Measurements from ENCODE around the gene TLN1.

TLN1 gene

GRCh38 chr9:35683323-35683722 is 48.7 kb downstream of the TLN1 start:
- DNase-seq, result no peak

- DNase-seq, result no peak
Measured at GRCh38 chr9:35682520-35683315, 49.3 kb downstream of the TLN1 start.

DNA sequence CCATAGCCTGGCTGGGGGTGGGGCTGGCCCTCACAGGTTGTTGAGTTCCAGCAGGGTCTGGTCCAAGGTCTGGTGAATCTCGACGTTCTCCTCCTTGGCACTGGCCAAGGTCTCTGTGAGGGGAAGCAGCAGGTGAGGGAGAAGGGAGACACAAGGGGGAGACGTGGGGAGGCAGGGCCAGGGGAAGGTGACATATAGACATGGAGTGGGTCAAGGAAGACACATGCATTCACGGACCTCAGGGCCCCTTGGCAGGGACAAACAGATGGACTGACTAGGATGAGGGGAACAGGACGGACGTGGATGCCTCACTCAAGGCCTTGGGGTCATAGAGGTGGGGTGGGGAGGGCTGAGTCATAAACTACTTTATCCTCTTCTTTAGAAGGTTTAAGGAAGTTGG is 49.9 kb downstream of the TLN1 start:
- DNase-seq, result no peak

DNA sequence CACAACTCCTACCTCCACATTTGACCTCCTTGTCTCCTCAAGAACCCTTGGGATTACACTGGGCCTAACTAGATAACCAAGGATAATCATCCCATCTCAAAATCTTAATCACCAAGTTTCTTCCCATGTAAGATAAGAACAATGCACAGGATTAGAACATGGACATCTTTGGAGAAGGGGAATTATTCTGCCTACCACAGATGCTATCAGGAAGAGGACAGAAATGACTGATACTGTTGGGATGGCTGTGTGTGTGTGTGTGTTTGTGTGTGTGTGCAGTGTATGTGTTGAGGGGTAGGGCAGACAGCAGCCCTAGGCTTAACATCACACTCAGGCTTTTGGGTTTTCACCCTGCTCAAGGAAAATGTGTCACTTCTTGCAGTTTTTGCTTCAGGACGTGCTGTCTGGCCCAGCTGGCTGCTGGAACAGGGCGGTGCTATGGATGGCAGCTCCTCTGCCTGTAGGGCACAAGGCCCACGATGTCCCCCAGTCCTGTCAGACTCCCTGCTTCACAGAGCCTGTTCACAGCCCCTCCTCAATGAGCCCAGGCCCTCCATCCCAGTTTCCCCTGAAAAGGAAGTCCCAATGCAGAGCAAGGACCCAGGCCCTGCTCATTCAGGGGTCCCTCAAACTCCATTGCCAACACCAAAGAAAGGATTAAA is 50.5 kb downstream of the TLN1 start:
- DNase-seq, result no peak

DNA sequence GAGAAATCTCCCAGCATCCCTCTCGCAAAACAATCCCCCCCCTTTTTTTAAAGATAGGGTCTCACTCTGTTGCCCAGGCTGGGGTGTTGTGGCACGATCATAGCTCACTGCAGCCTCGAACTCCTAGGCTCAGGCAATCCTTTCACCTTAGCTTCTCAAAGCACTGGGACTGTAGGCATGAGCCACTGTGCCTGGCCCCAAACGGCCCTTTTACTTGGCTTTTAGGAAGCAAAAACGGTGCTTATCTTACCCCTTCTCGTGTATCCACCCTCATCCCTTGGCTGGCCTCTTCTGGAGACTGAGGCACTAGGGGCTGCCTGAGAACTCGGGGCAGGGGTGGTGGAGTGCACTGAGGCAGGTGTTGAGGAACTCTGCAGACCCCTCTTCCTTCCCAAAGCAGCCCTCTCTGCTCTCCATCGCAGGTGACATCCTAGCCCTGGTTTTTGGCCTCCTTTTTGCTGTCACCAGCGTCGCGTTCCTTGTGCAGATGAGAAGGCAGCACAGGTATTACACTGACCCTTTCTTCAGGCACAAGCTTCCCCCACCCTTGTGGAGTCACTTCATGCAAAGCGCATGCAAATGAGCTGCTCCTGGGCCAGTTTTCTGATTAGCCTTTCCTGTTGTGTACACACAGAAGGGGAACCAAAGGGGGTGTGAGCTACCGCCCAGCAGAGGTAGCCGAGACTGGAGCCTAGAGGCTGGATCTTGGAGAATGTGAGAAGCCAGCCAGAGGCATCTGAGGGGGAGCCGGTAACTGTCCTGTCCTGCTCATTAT is 51.5 kb downstream of the TLN1 start:
- DNase-seq, result no peak

DNA sequence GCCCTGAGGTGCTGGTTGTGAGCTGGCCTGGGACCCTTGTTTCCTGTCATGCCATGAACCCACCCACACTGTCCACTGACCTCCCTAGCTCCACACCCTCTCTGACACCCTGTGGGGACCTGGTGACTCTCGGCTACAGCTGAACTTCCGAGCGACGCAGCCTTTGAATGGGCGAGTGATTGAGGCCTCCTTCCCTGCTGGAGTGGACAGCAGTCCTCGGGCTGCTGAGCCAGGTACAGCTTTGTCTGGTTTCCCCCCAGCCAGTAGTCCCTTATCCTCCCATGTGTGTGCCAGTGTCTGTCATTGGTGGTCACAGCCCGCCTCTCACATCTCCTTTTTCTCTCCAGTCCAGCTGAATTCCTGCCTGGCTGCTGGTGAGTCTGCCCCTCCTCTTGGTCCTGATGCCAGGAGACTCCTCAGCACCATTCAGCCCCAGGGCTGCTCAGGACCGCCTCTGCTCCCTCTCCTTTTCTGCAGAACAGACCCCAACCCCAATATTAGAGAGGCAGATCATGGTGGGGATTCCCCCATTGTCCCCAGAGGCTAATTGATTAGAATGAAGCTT is 52.1 kb downstream of the TLN1 start:
- DNase-seq, result no peak

- no peak for DNase-seq
Measured at GRCh38 chr9:35679091-35679490, 52.9 kb downstream of the TLN1 start.

DNA sequence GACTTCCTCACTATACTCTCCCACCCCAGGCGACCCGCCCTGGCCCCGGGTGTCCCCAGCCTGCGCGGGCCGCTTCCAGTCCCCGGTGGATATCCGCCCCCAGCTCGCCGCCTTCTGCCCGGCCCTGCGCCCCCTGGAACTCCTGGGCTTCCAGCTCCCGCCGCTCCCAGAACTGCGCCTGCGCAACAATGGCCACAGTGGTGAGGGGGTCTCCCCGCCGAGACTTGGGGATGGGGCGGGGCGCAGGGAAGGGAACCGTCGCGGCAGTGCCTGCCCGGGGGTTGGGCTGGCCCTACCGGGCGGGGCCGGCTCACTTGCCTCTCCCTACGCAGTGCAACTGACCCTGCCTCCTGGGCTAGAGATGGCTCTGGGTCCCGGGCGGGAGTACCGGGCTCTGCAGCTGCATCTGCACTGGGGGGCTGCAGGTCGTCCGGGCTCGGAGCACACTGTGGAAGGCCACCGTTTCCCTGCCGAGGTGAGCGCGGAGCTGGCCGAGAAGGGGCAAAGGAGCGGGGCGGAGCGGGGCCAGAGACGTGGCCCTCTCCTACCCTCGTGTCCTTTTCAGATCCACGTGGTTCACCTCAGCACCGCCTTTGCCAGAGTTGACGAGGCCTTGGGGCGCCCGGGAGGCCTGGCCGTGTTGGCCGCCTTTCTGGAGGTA is 56.1 kb downstream of the TLN1 start:
- peak; percentile 52 for DNase-seq

DNA sequence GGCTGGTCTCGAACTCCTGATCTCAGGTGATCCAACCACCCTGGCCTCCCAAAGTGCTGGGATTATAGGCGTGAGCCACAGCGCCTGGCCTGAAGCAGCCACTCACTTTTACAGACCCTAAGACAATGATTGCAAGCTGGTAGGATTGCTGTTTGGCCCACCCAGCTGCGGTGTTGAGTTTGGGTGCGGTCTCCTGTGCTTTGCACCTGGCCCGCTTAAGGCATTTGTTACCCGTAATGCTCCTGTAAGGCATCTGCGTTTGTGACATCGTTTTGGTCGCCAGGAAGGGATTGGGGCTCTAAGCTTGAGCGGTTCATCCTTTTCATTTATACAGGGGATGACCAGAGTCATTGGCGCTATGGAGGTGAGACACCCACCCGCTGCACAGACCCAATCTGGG is 56.8 kb downstream of the TLN1 start:
- no peak for DNase-seq

- no peak for DNase-seq
Measured at GRCh38 chr9:35674025-35674361, 58.0 kb downstream of the TLN1 start.

DNA sequence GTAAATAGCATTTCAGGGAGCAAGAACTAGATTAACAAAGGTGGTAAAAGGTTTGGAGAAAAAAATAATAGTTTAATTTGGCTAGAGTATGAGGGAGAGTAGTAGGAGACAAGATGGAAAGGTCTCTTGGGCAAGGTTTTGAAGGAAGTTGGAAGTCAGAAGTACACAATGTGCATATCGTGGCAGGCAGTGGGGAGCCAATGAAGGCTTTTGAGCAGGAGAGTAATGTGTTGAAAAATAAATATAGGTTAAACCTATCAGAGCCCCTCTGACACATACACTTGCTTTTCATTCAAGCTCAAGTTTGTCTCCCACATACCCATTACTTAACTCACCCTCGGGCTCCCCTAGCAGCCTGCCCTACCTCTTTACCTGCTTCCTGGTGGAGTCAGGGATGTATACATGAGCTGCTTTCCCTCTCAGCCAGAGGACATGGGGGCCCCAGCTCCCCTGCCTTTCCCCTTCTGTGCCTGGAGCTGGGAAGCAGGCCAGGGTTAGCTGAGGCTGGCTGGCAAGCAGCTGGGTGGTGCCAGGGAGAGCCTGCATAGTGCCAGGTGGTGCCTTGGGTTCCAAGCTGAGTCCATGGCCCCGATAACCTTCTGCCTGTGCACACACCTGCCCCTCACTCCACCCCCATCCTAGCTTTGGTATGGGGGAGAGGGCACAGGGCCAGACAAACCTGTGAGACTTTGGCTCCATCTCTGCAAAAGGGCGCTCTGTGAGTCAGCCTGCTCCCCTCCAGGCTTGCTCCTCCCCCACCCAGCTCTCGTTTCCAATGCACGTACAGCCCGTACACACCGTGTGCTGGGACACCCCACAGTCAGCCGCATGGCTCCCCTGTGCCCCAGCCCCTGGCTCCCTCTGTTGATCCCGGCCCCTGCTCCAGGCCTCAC is 58.6 kb downstream of the TLN1 start, which contains the start of gene CA9:
Gene CA9 (plus strand): TSS at position 797 of the 893 bp plus-strand sequence. CDS start 32 bp downstream, at position 829.
- DNase-seq, result no peak

DNA sequence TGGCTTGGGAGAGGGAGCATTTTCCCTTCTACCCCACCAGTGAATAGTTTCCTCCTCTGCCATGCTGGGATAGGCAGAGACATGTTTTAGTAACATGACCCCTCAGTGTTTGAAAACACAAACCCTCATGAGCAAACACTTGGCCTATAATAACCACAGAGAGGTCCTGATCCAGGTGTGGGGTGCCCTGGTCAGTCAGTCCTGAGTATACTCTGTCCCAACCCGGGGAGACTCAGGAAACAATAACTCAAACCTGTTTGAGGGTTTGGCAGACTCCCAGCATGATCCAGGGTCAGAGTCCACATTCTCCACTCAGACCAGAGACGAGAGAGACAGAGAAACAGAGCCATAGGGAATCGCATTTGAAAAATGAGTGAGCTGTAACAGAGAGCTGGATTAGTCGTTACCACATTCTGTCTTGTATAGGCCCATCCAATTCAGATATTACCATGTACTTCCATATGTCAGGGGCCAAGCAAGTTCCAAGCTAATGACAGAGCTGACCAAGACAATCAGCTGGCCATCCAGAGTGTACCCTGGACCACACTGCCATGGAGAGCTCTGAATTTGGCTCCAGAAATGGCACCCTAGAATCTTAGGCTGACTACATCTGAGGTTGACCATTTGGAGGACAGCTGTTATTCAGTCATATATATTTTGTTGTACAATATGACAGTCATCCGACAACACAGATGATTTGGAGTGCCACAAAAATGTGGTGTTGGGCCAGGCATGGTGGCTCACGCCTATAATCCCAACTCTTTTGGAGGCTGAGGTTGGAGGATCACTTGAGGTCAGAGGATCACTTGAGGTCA is 62.5 kb downstream of the TLN1 start:
- DNase-seq, result no peak

GRCh38 chr9:35667939-35668338 is 64.1 kb downstream of the TLN1 start:
- DNase-seq, result no peak

DNA sequence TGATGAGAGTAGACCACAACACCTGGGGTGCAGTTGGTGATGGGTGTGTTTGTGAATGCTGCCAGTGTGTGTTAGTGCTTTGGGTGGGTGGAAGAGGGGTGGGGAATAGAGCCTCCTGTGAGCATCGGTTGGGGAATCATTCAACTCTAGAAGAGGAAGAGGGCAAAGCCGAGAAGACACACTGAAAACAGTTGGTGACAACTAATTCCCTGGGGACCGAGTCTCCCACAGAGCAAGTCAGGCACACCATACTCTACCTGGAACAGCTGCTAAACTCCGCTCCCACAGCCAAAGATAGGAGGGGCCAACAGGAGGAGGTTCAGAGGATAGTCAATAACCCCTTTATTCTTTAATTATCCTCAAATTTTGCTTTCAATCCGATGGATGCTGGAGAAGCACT is 65.4 kb downstream of the TLN1 start:
- DNase-seq, result no peak

DNA sequence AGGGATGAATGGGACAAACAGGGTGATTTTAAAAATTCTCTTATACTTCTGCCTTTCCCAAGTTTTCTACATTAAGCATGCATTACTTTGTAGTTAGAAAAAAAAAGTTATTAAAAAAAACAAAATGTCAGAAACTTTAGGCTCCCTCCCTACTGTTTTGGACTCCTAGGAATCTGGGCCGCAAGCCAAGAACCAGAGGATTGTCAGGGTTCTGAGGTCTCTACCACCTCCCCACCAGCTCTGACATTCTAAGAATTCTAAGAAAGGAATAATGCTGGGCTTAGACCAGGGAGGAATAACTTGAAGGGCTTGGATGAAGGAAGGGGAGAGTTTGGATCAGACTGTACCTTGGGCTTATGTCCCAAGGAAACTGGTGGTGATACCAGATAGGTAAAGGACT is 66.0 kb downstream of the TLN1 start:
- no peak for DNase-seq

DNA sequence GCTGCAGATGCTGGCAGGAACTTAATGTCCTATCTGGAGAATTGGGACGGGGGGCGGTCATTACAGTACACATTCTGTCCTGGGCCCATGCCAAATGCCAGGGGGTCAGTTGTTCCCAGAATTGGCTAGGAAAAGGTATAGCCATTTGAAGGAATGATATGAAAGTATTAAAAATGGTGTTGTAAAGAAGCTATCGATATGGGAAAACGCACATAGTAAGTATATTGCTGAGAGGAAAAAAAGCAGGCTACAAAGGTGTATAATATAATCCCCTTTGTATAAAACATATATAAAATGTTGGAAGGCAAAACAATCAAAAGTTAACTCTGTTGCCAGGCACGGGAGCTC is 66.5 kb downstream of the TLN1 start:
- no peak for DNase-seq

DNA sequence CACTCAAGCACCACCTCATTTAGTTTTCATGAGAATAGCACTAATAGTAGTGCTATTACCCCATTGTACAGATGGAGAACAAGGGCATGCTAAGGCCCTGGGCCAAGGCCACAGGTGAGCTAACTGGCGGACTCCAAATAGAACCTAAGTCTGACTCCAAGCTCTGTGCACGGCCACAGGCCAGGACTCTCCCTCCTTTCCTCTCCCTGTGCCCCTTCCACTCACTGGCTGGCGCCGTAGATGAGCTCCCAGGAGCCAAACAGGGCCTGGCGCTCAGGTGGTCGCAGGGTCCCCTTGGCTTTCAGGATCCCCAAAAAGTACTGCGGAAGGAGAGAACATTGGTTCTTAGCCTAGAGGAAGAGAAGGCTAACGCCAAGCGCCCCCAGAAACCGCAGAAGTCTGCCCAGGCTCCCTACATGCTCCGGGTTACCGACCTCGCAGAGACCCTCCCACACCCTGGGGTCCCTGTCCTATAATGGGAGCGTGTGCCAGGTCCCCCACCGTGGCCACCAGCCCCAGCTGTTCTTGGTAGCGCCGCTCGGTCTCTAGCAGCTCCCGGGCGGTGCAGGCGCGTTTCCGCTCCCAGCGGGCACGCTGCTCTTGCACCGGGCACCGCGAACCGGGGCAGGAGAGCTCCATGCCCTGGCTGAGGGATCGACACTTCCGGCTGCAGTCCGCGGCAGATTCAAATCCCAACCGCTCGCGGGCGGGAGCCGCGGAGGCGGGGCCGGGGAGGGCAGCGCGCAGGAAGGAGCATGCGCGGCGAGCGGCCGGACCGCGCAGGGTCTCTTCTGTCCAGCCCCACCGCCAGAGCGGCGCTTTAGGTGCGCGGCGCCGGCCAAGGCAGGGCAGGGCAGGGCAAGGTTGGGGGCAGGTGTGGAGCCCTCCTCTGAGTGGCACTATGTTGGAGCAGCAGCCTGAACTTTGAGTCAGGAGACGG is 67.2 kb downstream of the TLN1 start, which contains the start of gene ARHGEF39:
Gene ARHGEF39 (minus strand): TSS at position 665 of the 940 bp plus-strand sequence. CDS start 26 bp downstream, at position 639.
- peak; percentile 62 for DNase-seq

DNA sequence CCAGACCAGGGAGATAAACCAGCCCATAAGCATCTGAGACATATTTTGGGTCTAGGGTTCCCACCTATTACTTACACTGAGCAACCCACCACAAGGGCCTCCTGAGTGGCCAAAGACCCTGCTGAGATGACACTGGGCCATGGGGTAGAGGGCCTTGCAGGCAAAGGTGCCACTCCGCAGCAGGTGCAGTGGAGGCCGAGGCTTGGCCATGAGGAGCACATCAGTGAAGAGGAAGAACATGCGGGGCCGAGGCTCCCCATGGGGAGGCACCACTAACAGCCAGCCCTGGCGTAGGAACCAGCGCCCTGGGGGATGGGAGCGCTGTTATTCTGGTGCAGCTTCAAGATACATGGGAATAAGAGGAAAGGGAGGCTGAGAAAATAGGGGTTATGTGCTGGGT is 69.6 kb downstream of the TLN1 start:
- no peak for DNase-seq

GRCh38 chr9:35661756-35662350 is 70.1 kb downstream of the TLN1 start:
- DNase-seq, result peak; percentile 47

Data from activated T-cell treated with anti-CD3 and anti-CD28 coated beads, Interleukin-2, amount 50 U/mL, for 1 hour (primary cell).